A673 (cell line): ENCODE results near the gene PCK1. TPM values are rescaled to one million over a fixed set of nuclear protein-coding genes. Genes with fewer than 3 reads are reported as not detected.

ENCODE experiments used
- BruUV-seq: library from RNA; stranded (reverse); fragments of 400-500 nt; replicated peaks from 2 replicates; lab custom pipeline; 2021; lab: Mats Ljungman, UMichigan
- CTCF ChIA-PET: fragments of 300-600 bp; sonication (Branson Sonifier 250); formaldehyde crosslinking; loops from one replicate; lab custom pipeline; 2022; ENCODE audit warnings: antibody characterized with exemption; lab: Charles Lee
- POLR2A ChIA-PET: fragments of 300-600 bp; sonication (Branson Sonifier 250); formaldehyde crosslinking; loops from one replicate; lab custom pipeline; 2022; ENCODE audit warnings: antibody characterized with exemption; ENCODE audit not compliant: low non-redundant PET; lab: Charles Lee
- DNase-seq: peaks from one replicate; pipeline ENCODE4 v3.0.0-alpha.2; 2015; ENCODE audit warnings: low spot score
- H3K27ac ChIP-seq: fragments of 200-600 bp; sonication (generic); 2 replicates; pipeline ENCODE4 v1.5.1; 2016; ENCODE audit warnings: mixed run types, low read depth, mild to moderate bottlenecking, mixed read lengths, antibody characterized with exemption, low read length; ENCODE audit not compliant: poor library complexity, severe bottlenecking
- H3K27me3 ChIP-seq: fragments of 200-600 bp; sonication (generic); replicated peaks from 2 replicates; pipeline ENCODE4 v1.6.1; 2017; ENCODE audit warnings: mixed run types, low read depth, mild to moderate bottlenecking, mixed read lengths, antibody characterized with exemption, low read length; ENCODE audit not compliant: insufficient read depth, poor library complexity
- H3K36me3 ChIP-seq: fragments of 200-600 bp; sonication (generic); 2 replicates; pipeline ENCODE4 v1.6.1; 2016; ENCODE audit warnings: mixed run types, mild to moderate bottlenecking, mixed read lengths, antibody characterized with exemption, low read length; ENCODE audit not compliant: insufficient read depth, poor library complexity, severe bottlenecking
- H3K4me1 ChIP-seq: fragments of 200-600 bp; sonication (generic); 2 replicates; pipeline ENCODE4 v1.6.1; 2017; ENCODE audit warnings: mixed run types, mild to moderate bottlenecking, mixed read lengths, antibody characterized with exemption, low read length; ENCODE audit not compliant: insufficient read depth, poor library complexity, severe bottlenecking
- H3K4me3 ChIP-seq: fragments of 200-600 bp; sonication (generic); 2 replicates; pipeline ENCODE4 v1.5.1; 2016; ENCODE audit warnings: low read depth, mixed run types, mild to moderate bottlenecking, mixed read lengths, low read length; ENCODE audit not compliant: poor library complexity, severe bottlenecking
- H3K9me3 ChIP-seq: fragments of 200-600 bp; sonication (generic); 2 replicates; pipeline ENCODE4 v1.6.1; 2016; ENCODE audit warnings: mixed run types, low read depth, mild to moderate bottlenecking, mixed read lengths, antibody characterized with exemption, low read length; ENCODE audit not compliant: poor library complexity, severe bottlenecking
- EZH2 ChIP-seq: fragments of 200-600 bp; sonication (generic); IDR thresholded peaks from 2 replicates; pipeline ENCODE4 v1.6.1; 2017; ENCODE audit warnings: borderline replicate concordance, low read depth, mild to moderate bottlenecking, mixed read lengths, antibody characterized with exemption, low read length; ENCODE audit not compliant: poor library complexity, severe bottlenecking
- intact Hi-C: fragments of 100-400 bp; cut with micrococcal nuclease; formaldehyde crosslinking; loops from one replicate; pipeline ENCODE4 v1.10.0; 2022; ENCODE audit not compliant: unreplicated experiment
- total RNA-seq: library from RNA; stranded (reverse); gene quantifications from 2 replicates; pipeline ENCODE4 v1.2.3, GENCODE V29; 2021
- TF ChIP-seq, protein P1 (sequence below): fragments of 300-800, 200-600 bp; sonication (generic); conservative IDR thresholded peaks from 2 replicates; pipeline ENCODE4 v1.5.1; 2017; ENCODE audit warnings: low read depth, mild to moderate bottlenecking, antibody characterized with exemption, low read length, moderate library complexity, mixed read lengths

PCK1 gene
- total RNA-seq, 1 experiment from 2014 or later: not detected

DNA sequence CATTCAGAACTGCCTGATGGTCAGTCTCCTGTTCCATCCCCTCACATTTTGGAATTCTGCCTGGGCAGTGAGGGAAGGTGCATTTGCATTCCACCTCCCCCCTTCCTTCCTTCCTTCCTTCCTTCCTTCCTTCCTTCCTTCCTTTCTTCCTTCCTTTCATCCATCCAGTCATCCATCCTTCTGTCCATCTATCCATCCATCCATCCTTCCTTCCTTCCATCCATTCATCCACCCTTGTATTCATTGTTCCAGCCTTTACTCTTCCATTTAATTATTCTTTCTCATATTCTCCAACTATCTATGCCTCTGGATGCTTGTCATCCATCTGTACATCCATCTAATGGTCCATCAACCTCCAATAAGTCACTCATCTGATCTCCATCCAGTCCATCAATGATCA lies 14.0 kb downstream of the PCK1 start:
- POLR2A ChIA-PET: no interaction called here
- intact Hi-C loops: no loop called here

DNA sequence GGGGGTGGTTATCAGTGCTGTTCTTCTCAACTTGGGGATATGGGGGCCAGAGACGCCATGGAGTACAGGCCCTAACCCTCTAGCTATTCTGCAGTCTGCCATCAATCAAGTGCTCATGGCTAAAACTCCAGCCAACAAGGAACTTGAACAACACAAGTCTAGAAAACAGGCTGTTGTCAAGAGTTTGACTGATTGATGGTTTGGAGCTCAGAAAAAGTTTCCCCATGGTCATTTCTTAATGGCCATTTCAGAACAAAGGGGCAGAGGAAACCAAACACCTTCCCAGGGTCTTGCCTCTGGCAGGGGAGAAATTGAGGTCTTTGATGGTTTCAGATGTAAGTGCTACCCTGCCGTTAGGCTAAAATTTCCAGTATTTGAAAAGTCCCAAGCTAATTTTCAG lies 15.1 kb downstream of the PCK1 start:
- H3K9me3 ChIP-seq: no peaks in the 10 kb centered on the region
- no peaks in the 10 kb centered on the region for H3K27me3 ChIP-seq
- CTCF ChIA-PET: no interaction called here
- no peak for TF ChIP-seq EZH2
- TF ChIP-seq, protein P1, sequence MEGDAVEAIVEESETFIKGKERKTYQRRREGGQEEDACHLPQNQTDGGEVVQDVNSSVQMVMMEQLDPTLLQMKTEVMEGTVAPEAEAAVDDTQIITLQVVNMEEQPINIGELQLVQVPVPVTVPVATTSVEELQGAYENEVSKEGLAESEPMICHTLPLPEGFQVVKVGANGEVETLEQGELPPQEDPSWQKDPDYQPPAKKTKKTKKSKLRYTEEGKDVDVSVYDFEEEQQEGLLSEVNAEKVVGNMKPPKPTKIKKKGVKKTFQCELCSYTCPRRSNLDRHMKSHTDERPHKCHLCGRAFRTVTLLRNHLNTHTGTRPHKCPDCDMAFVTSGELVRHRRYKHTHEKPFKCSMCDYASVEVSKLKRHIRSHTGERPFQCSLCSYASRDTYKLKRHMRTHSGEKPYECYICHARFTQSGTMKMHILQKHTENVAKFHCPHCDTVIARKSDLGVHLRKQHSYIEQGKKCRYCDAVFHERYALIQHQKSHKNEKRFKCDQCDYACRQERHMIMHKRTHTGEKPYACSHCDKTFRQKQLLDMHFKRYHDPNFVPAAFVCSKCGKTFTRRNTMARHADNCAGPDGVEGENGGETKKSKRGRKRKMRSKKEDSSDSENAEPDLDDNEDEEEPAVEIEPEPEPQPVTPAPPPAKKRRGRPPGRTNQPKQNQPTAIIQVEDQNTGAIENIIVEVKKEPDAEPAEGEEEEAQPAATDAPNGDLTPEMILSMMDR: no peak
- no TSS peak for BruUV-seq
- no peaks in the 10 kb centered on the region for H3K36me3 ChIP-seq
- DNase-seq: no peak
- intact Hi-C loops: no loop called here
- no peak overlapping the region for H3K27ac ChIP-seq
- peaks cover 15% of the 10 kb centered on the region for H3K4me1 ChIP-seq
- H3K4me3 ChIP-seq: no peak overlapping the region
- POLR2A ChIA-PET: no interaction called here

More for the DNA sequence above, 14.0 kb downstream of the PCK1 start:
- H3K36me3 ChIP-seq: no peaks in the 10 kb centered on the region
- no peak for TF ChIP-seq EZH2
- TF ChIP-seq, protein P1: no peak
- no peak for DNase-seq
- H3K27me3 ChIP-seq: no peaks in the 10 kb centered on the region
- no peaks in the 10 kb centered on the region for H3K9me3 ChIP-seq
- no peak overlapping the region for H3K27ac ChIP-seq
- BruUV-seq: no TSS peak
- H3K4me1 ChIP-seq: peaks cover 5% of the 10 kb centered on the region
- no peak overlapping the region for H3K4me3 ChIP-seq
- CTCF ChIA-PET: no interaction called here

DNA sequence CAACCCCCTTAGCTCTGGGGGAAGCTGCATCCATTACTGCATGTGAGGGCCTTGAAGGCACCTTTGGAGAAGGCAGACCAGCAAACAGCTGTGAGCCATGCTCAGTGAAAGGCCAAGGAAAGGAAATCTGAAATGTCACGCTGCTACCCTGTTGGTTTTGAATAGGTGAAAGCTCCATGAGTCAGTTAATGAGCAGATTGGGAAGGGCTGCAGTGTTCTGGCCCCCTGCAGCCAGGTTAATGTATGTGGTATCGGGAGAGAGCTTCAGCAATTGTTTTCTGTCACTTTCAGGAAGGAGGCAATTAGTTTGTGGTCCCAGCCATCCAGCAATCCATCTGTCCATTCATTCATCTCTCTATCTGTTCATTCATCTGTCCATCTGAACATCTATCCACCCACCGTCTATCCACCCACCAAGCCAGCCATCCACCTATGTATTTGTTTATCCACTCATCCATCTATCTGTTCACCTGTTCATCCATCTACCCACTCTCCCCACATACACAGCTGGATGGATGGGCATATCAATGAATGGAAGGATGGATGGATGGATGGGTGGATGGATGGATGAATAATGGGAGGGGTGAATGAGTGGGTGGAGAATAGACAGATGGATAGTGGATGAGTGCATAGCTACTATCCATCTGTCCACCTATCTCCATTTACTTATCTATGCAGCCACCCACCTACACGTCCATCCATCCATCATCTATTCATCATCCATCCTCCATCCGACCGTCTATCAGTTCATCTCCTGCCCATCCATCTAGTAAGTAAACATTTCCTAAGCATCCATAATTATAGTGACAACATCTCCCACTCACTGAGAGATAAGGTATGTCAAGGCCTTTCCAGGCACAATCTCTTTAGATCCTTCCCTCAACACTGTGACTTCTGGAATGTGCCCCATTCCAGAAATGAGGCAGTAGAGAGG lies 16.0 kb downstream of the PCK1 start:
- no TSS peak for BruUV-seq
- no peak overlapping the region for H3K27ac ChIP-seq
- no peaks in the 10 kb centered on the region for H3K36me3 ChIP-seq
- H3K9me3 ChIP-seq: no peaks in the 10 kb centered on the region
- H3K4me3 ChIP-seq: no peak overlapping the region
- intact Hi-C loops: no loop called here
- no peaks in the 10 kb centered on the region for H3K27me3 ChIP-seq
- no peak for DNase-seq
- ChIA-PET CTCF (no interaction called here), POLR2A (no interaction called here)
- TF ChIP-seq, protein P1: no peak
- TF ChIP-seq EZH2: no peak
- peaks cover 22% of the 10 kb centered on the region for H3K4me1 ChIP-seq
